Pulmonary artery endothelial cell (primary cell): ENCODE data around the gene GAK. TPM values are rescaled to one million over a fixed set of nuclear protein-coding genes. Genes with fewer than 3 reads are reported as not detected.
"Not testable (repeated sequence)": the region's sequence is repeated elsewhere in the genome, so short reads cannot be mapped to it uniquely, and the experiment has no call there.

ENCODE experiments used
- DNase-seq: peaks from one replicate; pipeline ENCODE4 v3.0.0-alpha.2; 2011; ENCODE audit warnings: low read depth, low spot score
- total RNA-seq: library from RNA; depleted of rRNA; stranded (reverse); fragments of >200 nt; gene quantifications from 2 replicates; pipeline ENCODE4 v1.2.3, GENCODE V29; 2014

The GAK gene
- total RNA-seq, 1 donor from 2014 or later: 64.6 TPM

- no peak for DNase-seq
Measured at GRCh38 chr4:819401-820229, 112.5 kb downstream of the GAK start.

DNA sequence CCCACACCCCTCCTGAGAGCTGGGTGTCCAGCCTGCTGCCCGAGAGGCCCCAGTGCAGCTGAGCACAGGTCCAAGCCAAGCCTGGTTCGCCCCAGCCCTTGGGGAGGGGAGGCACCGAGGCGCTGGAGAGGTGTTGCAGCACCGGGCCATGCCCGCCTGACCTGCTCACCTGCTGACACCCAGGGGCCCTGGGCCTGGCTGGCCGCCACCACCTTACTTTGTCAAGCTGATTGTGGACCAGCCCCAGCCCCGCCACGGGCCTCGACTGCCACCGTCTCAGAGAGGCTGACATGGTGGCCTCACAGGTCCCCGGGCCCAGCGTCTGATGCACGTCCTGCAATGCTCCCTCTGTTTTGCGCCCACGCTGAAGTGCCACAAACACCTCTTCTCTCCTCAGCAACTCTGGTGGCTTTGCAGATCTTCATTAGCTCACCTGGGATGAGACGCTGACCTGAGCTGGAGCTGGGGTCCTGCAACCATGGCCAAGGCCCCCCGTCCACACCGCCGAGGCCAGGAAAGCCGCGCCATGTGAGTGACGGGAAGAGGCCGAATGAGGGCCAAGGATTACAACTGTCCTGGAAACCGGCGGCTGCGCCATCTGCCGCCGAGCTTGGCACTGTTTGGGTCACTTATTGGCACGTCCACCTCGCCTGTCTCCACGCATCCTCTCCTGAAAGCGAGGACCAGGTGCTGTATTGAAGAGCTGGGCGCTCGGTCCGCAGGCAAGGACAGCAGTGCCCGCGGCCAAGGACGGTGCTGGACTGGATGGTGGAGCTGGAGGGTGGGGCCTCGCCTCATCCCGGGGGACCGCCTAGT lies 113.8 kb downstream of the GAK start:
- DNase-seq: no peak

GRCh38 chr4:815464-816146 lies 116.5 kb downstream of the GAK start:
- DNase-seq: no peak

- no peak for DNase-seq
Measured at GRCh38 chr4:814312-814850, 117.7 kb downstream of the GAK start.

- no peak for DNase-seq
Measured at GRCh38 chr4:813900-814299, 118.2 kb downstream of the GAK start.

- DNase-seq: no peak
Measured at GRCh38 chr4:808860-809570, 123.1 kb downstream of the GAK start.

DNA sequence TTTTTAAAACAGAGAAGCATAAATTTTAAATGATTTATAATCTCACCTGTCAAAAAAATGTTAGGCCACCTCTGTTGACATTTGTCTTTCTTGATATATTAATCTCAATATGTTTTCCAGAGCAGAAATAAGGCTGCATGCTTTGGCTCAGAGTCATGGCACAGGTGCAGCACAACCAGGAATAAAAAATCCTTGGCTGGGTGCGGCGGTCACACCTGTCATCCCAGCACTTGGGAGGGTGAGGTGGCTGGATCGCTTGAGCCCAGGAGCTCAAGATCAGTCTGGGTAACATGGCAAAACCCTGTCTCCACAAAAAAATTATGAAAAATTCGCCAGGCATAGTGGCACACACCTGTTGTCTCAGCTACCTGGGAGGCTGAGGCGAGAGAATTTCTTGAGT lies 124.3 kb downstream of the GAK start:
- DNase-seq: no peak

DNA sequence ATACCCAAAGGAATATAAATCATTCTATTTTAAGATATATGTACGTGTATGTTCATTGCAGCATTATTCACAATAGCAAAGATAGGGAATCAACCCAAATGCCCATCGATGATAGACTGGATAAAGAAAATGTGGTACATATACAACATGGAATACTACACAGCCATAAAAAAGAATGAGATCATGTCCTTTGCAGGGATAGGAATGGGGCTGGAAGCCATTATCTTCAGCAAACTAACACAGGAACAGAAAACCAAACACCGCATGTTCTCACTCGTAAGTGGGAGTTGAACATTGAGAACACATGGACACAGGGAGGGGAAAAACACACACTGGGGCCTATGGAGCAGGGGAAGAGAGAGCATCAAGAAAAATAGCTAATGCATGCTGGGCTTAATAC lies 125.1 kb downstream of the GAK start:
- DNase-seq: not testable (repeated sequence)

DNA sequence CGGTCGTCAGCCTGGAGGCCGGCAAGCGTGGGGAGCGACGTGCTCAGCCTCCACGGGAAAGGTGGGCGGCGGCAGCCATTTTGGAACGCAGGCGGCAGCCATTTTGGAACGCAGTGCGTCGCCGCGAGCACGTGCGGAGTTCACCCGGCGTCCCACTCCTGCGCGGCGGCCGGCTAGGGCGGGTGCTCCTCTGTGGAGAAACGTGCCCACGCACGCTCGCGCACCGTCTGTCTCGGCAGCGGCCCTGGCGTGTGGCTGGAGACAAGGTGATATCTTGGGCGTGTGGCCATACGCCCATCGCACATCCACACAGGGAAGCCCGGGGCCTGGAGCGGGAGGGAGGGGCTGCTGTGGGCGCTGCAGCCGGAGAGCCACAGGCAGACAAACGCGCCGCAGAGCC lies 127.3 kb downstream of the GAK start:
- no peak for DNase-seq

DNA sequence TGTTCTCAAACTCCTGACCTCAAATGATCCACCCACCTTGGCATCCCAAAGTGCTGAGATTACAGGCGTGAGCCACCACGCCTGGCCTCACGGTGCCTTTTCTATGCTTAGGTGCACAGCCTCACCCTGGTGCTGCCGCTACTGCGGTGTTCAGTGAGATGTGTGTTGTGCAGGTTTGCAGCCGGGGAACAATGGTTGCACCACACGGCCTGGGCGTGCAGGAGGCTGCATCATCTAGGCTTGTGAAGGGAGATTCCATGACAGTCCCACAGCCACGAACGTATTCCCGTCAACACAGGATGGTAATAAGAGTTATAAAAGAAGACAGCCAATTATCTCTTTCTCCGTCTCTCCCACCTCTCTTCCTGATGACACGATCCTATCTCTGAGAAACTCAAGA lies 128.2 kb downstream of the GAK start:
- DNase-seq: no peak

GRCh38 chr4:801436-802124 lies 130.5 kb downstream of the GAK start:
- DNase-seq: no peak

Other genes with a start within 250 kb of the GAK start
- gene SLC49A3, start 243.2 kb downstream of the GAK start, total RNA-seq: 1.1 and 4.5 TPM in 2 replicates
- gene PCGF3, start 226.5 kb downstream of the GAK start, total RNA-seq: 65.7 and 83.6 TPM in 2 replicates
- 0.13 and 0.14 TPM in 2 replicates for gene CPLX1, start 106.2 kb downstream of the GAK start, total RNA-seq
- 7.6 and 11.3 TPM in 2 replicates for gene TMEM175, start 144 bp upstream of the GAK start, total RNA-seq
- 19.2 and 19.6 TPM in 2 replicates for gene DGKQ, start 41.3 kb upstream of the GAK start, total RNA-seq
- gene IDUA, start 54.7 kb upstream of the GAK start, total RNA-seq: 10.0 and 11.4 TPM in 2 replicates
- under 0.01 TPM in 1 of 2 replicates, not detected in the other for gene SLC26A1, start 61.1 kb upstream of the GAK start, total RNA-seq
- gene FGFRL1, start 79.3 kb upstream of the GAK start, total RNA-seq: 13.7 and 16.4 TPM in 2 replicates
- 0.99 and 1.8 TPM in 2 replicates for gene RNF212, start 181.2 kb upstream of the GAK start, total RNA-seq
- gene SPON2, start 240.3 kb upstream of the GAK start, total RNA-seq: 0.07 and 0.28 TPM in 2 replicates